ENCODE results near the gene IKZF3.

DNA sequence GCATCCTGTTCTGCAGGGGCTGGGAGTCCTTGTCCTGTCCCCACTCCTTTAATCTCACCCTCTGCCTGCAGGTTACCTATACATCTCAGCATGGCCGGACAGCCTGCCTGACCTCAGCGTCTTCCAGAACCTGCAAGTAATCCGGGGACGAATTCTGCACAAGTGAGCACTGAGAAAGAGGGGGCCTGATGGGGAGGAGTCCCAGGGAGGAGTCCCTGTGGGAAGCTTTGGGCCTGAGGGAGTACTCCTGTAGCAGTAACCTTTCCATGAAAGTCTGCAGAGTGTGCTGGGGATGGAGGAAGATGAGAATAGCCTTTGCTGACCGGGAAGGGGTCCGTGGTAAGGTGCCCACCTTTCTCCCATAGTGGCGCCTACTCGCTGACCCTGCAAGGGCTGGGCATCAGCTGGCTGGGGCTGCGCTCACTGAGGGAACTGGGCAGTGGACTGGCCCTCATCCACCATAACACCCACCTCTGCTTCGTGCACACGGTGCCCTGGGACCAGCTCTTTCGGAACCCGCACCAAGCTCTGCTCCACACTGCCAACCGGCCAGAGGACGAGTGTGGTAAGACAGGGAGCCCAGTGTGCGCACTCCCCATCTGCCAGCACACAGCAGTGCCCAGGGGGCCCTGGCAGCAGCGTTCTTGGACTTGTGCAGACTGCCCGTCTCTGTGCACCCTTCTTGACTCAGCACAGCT is 148.6 kb downstream of the IKZF3 start:
- TF ChIP-seq BHLHE40 (IDR thresholded peaks at IDR 0.05; ENCODE audit: borderline replicate concordance in 1 of 2, low read depth in 2 of 2, low read length in 1 of 2) = no peak
- no peak for TF ChIP-seq EZH2 (IDR thresholded peaks at IDR 0.05; ENCODE audit: borderline replicate concordance, control insufficient read depth, low read depth, low read length)
- TF ChIP-seq, protein P1, sequence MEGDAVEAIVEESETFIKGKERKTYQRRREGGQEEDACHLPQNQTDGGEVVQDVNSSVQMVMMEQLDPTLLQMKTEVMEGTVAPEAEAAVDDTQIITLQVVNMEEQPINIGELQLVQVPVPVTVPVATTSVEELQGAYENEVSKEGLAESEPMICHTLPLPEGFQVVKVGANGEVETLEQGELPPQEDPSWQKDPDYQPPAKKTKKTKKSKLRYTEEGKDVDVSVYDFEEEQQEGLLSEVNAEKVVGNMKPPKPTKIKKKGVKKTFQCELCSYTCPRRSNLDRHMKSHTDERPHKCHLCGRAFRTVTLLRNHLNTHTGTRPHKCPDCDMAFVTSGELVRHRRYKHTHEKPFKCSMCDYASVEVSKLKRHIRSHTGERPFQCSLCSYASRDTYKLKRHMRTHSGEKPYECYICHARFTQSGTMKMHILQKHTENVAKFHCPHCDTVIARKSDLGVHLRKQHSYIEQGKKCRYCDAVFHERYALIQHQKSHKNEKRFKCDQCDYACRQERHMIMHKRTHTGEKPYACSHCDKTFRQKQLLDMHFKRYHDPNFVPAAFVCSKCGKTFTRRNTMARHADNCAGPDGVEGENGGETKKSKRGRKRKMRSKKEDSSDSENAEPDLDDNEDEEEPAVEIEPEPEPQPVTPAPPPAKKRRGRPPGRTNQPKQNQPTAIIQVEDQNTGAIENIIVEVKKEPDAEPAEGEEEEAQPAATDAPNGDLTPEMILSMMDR (IDR thresholded peaks at IDR 0.05 in 2 of 3, conservative IDR thresholded peaks at IDR 0.05 in 1 of 3; ENCODE audit: control insufficient read depth in 2 of 3, extremely low read depth in 1 of 3, insufficient read depth in 1 of 3, low read depth in 3 of 3, low read length in 3 of 3) = no peak
- no peak for TF ChIP-seq EGR1 (IDR thresholded peaks at IDR 0.05; ENCODE audit: borderline replicate concordance in 1 of 2, low read depth in 2 of 2, low read length in 2 of 2)
- TF ChIP-seq CHD2 (IDR thresholded peaks at IDR 0.05; ENCODE audit: borderline replicate concordance, low read depth, low read length) = no peak
- no peak for TF ChIP-seq TCF12 (IDR thresholded peaks at IDR 0.05; ENCODE audit: low read depth, low read length)
- TF ChIP-seq DPF2 (IDR thresholded peaks at IDR 0.05) = no peak
- TF ChIP-seq, protein P2, sequence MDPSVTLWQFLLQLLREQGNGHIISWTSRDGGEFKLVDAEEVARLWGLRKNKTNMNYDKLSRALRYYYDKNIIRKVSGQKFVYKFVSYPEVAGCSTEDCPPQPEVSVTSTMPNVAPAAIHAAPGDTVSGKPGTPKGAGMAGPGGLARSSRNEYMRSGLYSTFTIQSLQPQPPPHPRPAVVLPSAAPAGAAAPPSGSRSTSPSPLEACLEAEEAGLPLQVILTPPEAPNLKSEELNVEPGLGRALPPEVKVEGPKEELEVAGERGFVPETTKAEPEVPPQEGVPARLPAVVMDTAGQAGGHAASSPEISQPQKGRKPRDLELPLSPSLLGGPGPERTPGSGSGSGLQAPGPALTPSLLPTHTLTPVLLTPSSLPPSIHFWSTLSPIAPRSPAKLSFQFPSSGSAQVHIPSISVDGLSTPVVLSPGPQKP (IDR thresholded peaks at IDR 0.05; ENCODE audit: low read depth, low read length) = no peak
- TF ChIP-seq SIN3A (IDR thresholded peaks at IDR 0.05; ENCODE audit: low read depth, low read length) = no peak
- no peak for TF ChIP-seq POLR2A (IDR thresholded peaks at IDR 0.05; ENCODE audit: low read depth, low read length)
- no peak for TF ChIP-seq CHD1 (IDR thresholded peaks at IDR 0.05; ENCODE audit: low read depth, low read length)
- no peak for TF ChIP-seq RFX5 (IDR thresholded peaks at IDR 0.05; ENCODE audit: low read depth, low read length)
- TF ChIP-seq MYC (IDR thresholded peaks at IDR 0.05; ENCODE audit: insufficient read depth, insufficient read length, insufficient replicate concordance, low read length, severe bottlenecking) = no peak
